A549 (cell line): Measurements from ENCODE around the gene SF3B5. TPM values are rescaled to one million over a fixed set of nuclear protein-coding genes. Genes with fewer than 3 reads are reported as not detected.
"Not testable (repeated sequence)": the region's sequence is repeated elsewhere in the genome, so short reads cannot be mapped to it uniquely, and the experiment has no call there.

Source experiments
- ATAC-seq, 2 experiments: fragments of 200-7000 bp in 1 of 2; fragments of >200 bp in 1 of 2; cut with Nextera tagmentation in 1 of 2; cut with Tn5 transposase in 1 of 2; 3 replicates each; pipeline versions ENCODE4 v1.8.0 to v1.9.1; 2018 to 2020; ENCODE audit warnings: mild to moderate bottlenecking in 1 of 2, moderate library complexity in 1 of 2
- CTCF ChIA-PET: fragments of 300-600 bp; sonication (Branson Sonifier 250); formaldehyde crosslinking; extraction: SDS; loops from one replicate; lab custom pipeline; 2021; ENCODE audit warnings: antibody characterized with exemption, inconsistent platforms; lab: Yijun Ruan, JAX
- POLR2A ChIA-PET: fragments of 350-600 bp; formaldehyde crosslinking; extraction: SDS; loops from one replicate; lab custom pipeline; 2021; ENCODE audit warnings: antibody characterized with exemption, inconsistent platforms; lab: Yijun Ruan, JAX
- DNase-seq, 2 experiments: peaks; one replicate each; pipeline versions ENCODE4 v3.0.0 to v3.0.0-alpha.2; 2011 to 2016; ENCODE audit warnings: low read depth in 1 of 2, low spot score in 1 of 2
- FAIRE-seq: peaks from 2 replicates; lab custom pipeline; 2011; peaks lifted over from hg19 to GRCh38; lab: Jason Lieb, UNC
- H3K27ac ChIP-seq, 2 experiments: fragments of >200 bp; sonication (Bioruptor Twin); formaldehyde crosslinking; 3 replicates each; pipeline ENCODE4 v1.5.1; 2016 to 2017
- H3K4me1 ChIP-seq: fragments of >200 bp; sonication (Bioruptor Twin); formaldehyde crosslinking; 3 replicates; pipeline ENCODE4 v1.6.1; 2016
- H3K4me2 ChIP-seq: fragments of >200 bp; sonication (Bioruptor Twin); formaldehyde crosslinking; 3 replicates; pipeline ENCODE4 v1.6.1; 2016
- H3K4me3 ChIP-seq: fragments of >200 bp; sonication (Bioruptor Twin); formaldehyde crosslinking; 3 replicates; pipeline ENCODE4 v1.5.1; 2016
- H3K9me3 ChIP-seq: fragments of >200 bp; sonication (Bioruptor Twin); formaldehyde crosslinking; 3 replicates; pipeline ENCODE4 v1.6.1; 2016
- BHLHE40 ChIP-seq: IDR thresholded peaks from 2 replicates; pipeline ENCODE4 v1.6.1; 2012; ENCODE audit warnings: low read depth, low read length, inconsistent platforms
- EP300 ChIP-seq, 2 experiments: fragments of >200 bp; sonication (Bioruptor Twin); formaldehyde crosslinking; IDR thresholded peaks; 2 replicates in 1 of 2; 3 replicates in 1 of 2; pipeline ENCODE4 v1.6.1; 2016 to 2017
- FOSL2 ChIP-seq, 2 experiments: fragments of 450-650 bp in 1 of 2; fragments of >200 bp in 1 of 2; sonication (Bioruptor Twin) in 1 of 2; formaldehyde crosslinking; IDR thresholded peaks; 2 replicates each; pipeline versions ENCODE4 v1.5.0 to v1.6.1; 2016 to 2020; ENCODE audit warnings: mild to moderate bottlenecking in 1 of 2, moderate library complexity in 1 of 2
- FOXS1 ChIP-seq: fragments of 250-450 bp; sonication (Bioruptor Pico); IDR thresholded peaks from 2 replicates; pipeline ENCODE4 v1.5.0; 2020; ENCODE audit warnings: mild to moderate bottlenecking, moderate library complexity
- JUN ChIP-seq, 2 experiments: fragments of >200 bp; sonication (Bioruptor Twin); formaldehyde crosslinking; IDR thresholded peaks; 2 replicates in 1 of 2; 3 replicates in 1 of 2; pipeline ENCODE4 v1.6.1; 2016 to 2017
- JUNB ChIP-seq: fragments of >200 bp; sonication (Bioruptor Twin); formaldehyde crosslinking; IDR thresholded peaks from 2 replicates; pipeline ENCODE4 v1.6.1; 2016
- NPAS2 ChIP-seq: fragments of 250-450 bp; sonication (Bioruptor Pico); IDR thresholded peaks from 2 replicates; pipeline ENCODE4 v1.8.0; 2022; ENCODE audit warnings: mild to moderate bottlenecking, moderate library complexity, borderline replicate concordance
- POLR2AphosphoS2 ChIP-seq: conservative IDR thresholded peaks from 2 replicates; pipeline ENCODE4 v1.6.1; 2012; ENCODE audit warnings: low read length, improper control_type of control experiment, inconsistent platforms
- RARB ChIP-seq: fragments of 250-450 bp; sonication (Bioruptor Pico); IDR thresholded peaks from 2 replicates; pipeline ENCODE4 v1.8.0; 2021; ENCODE audit warnings: mild to moderate bottlenecking, moderate library complexity
- RFX5 ChIP-seq: fragments of 450-650 bp; IDR thresholded peaks from 2 replicates; pipeline ENCODE4 v1.7.1; 2014; ENCODE audit warnings: antibody characterized with exemption, mild to moderate bottlenecking, moderate library complexity
- SMC3 ChIP-seq: fragments of >200 bp; sonication (Bioruptor Twin); formaldehyde crosslinking; IDR thresholded peaks from 3 replicates; pipeline ENCODE4 v1.6.1; 2018; ENCODE audit warnings: inconsistent platforms
- WGBS: methylation state at CpG from one replicate; pipeline ENCODE4 v1.1.6; 2017; ENCODE audit errors: missing lambda C conversion rate; 5-methylcytosine and 5-hydroxymethylcytosine counted together
- polyA plus RNA-seq, 4 experiments: library from polyadenylated mRNA; depleted of rRNA in 3 of 4; stranded (reverse); fragments of >200 nt; fragmentation: RNase III in 1 of 4; extraction: RNeasy Plus Mini Kit Qiagen cat#74134 plus additional on column Dnase treatment in 1 of 4; gene quantifications; 2 replicates in 3 of 4; 3 replicates in 1 of 4; pipeline ENCODE4 v1.2.3, GENCODE V29; 2011 to 2017
- TF ChIP-seq, protein P1 (sequence below): fragments of 250-450 bp; sonication (Bioruptor Pico); IDR thresholded peaks from 2 replicates; pipeline ENCODE4 v1.5.0; 2020; ENCODE audit warnings: low read depth, mild to moderate bottlenecking, moderate library complexity
- TF ChIP-seq, protein P2 (sequence below): fragments of >200 bp; sonication (Bioruptor Twin); formaldehyde crosslinking; IDR thresholded peaks from 3 replicates; pipeline ENCODE4 v1.6.1; 2016
- TF ChIP-seq, protein P3 (sequence below): IDR thresholded peaks from 2 replicates; pipeline ENCODE4 v1.6.1; 2012; ENCODE audit warnings: low read depth, borderline replicate concordance
- TF ChIP-seq, protein P4 (sequence below): fragments of >200 bp; sonication (Bioruptor Twin); formaldehyde crosslinking; IDR thresholded peaks from 3 replicates; pipeline ENCODE4 v1.5.1; 2016
- TF ChIP-seq, protein P5 (sequence below): fragments of 200-600 bp; sonication (generic); IDR thresholded peaks from 2 replicates; pipeline ENCODE4 v1.6.1; 2016; ENCODE audit warnings: antibody characterized with exemption, mild to moderate bottlenecking, moderate library complexity

Gene SF3B5
- polyA plus RNA-seq, 2 of the 4 experiments (the other 2 are of a cell fraction) = 159 to 164 TPM

DNA sequence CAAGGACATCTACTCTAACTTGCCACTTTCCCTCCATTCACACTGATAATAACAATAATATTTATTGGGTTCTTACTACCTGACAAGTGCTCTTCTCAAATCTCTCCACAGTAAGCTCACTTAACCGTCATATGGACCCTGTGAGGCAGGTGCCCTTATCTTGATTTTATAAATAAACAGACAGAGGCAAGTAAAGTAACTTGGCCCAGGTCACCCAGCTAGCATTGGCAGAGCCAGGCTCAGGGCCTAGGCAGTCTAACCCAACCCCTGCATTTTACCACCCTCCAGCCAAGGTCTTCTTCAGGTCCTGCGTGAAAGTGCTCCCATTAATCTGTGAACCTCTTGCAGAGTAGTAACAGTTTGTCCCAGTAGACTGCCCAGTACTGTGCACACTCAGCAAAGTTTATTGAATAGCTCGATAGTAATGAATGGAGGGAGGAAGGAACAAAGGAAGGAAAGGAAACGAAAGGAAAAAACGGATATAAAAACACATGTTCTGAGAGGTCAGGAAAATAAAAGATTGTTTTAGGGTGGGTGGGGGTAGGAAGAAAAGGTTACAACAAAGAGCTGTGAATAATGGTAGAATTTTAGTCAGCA is 38.0 kb upstream of the SF3B5 start (continued):
- TF ChIP-seq, protein P1, sequence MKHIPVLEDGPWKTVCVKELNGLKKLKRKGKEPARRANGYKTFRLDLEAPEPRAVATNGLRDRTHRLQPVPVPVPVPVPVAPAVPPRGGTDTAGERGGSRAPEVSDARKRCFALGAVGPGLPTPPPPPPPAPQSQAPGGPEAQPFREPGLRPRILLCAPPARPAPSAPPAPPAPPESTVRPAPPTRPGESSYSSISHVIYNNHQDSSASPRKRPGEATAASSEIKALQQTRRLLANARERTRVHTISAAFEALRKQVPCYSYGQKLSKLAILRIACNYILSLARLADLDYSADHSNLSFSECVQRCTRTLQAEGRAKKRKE (CRISPR knock-in tag) = no peak
- TF ChIP-seq, protein P2, sequence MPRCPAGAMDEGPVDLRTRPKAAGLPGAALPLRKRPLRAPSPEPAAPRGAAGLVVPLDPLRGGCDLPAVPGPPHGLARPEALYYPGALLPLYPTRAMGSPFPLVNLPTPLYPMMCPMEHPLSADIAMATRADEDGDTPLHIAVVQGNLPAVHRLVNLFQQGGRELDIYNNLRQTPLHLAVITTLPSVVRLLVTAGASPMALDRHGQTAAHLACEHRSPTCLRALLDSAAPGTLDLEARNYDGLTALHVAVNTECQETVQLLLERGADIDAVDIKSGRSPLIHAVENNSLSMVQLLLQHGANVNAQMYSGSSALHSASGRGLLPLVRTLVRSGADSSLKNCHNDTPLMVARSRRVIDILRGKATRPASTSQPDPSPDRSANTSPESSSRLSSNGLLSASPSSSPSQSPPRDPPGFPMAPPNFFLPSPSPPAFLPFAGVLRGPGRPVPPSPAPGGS = no peak
- no peak for TF ChIP-seq JUNB
- no peak for TF ChIP-seq RFX5
- TF ChIP-seq, protein P3, sequence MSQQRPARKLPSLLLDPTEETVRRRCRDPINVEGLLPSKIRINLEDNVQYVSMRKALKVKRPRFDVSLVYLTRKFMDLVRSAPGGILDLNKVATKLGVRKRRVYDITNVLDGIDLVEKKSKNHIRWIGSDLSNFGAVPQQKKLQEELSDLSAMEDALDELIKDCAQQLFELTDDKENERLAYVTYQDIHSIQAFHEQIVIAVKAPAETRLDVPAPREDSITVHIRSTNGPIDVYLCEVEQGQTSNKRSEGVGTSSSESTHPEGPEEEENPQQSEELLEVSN = no peak
- TF ChIP-seq RARB = no peak

DNA sequence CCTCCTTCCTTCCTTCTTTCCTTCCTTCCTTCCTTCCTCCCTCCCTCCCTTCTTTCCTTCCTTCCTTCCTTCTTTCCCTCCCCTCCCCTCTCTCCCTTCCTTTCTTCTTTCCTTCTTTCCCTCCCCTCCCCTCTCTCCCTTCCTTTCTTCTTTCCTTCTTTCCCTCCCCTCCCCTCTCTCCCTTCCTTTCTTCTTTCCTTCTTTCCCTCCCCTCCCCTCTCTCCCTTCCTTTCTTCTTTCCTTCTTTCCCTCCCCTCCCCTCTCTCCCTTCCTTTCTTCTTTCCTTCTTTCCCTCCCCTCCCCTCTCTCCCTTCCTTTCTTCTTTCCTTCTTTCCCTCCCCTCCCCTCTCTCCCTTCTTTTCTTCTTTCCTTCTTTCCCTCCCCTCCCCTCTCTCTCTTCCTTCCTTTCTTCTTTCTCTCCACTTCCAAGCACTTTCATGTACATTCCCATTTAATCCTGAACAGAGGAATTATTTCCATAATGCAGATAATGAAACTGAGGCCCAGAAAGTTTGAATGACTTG is 36.9 kb upstream of the SF3B5 start:
- H3K4me1 ChIP-seq, H3K4me3 ChIP-seq, H3K27ac ChIP-seq, FAIRE-seq, H3K9me3 ChIP-seq, POLR2A ChIA-PET, CTCF ChIA-PET, ATAC-seq, H3K4me2 ChIP-seq, DNase-seq: not testable (repeated sequence)

DNA sequence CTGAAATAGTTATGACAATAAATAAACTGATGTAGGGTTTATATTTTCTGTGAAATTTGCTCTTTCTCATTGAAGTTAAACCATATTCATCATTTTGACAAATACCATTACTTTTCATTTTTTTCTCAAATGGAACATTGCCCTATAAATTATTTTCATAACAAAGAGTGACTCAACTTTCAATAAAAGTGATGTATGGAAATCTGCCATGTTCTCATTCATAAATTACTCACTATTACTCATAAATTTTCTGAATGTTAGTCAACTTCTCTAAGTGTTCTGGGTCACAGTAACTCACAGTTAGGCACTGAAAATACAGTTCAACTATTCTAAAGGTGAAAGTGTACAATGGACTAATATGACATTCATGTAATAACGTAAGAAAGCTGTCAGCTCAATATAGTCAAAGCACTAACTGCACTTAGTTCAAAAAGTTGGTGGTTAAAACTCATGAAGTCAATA is 35.9 kb upstream of the SF3B5 start:
- H3K4me2 ChIP-seq = 0 out of 3 replicates have a peak overlapping the region, but pooled peaks have one; percentile 15
- WGBS = 9% methylated on average over 1 of the region's 1 CpG
- FAIRE-seq (peak; percentile 76), ATAC-seq (peak in 1 of 2 experiments; percentile 36; a peak in 1 of 6 replicates), DNase-seq (peak; percentile 5 to 13)
- H3K9me3 ChIP-seq = no peaks in the 10 kb centered on the region
- no peak overlapping the region for H3K4me3 ChIP-seq
- no peak for TF ChIP-seq NPAS2
- no peak for TF ChIP-seq FOXS1 (CRISPR knock-in tag)
- no peak for TF ChIP-seq JUN (IDR thresholded peaks at IDR 0.05)
- no peak for TF ChIP-seq BHLHE40
- TF ChIP-seq POLR2AphosphoS2 = no peak
- TF ChIP-seq JUNB = peak; percentile 72
- TF ChIP-seq FOSL2 (IDR thresholded peaks at IDR 0.05) = peak; percentile 63; the same call in 1 of the 2 replicates
- peak; percentile 65 for TF ChIP-seq FOSL2 (CRISPR knock-in tag; IDR thresholded peaks at IDR 0.05)
- TF ChIP-seq, protein P4, sequence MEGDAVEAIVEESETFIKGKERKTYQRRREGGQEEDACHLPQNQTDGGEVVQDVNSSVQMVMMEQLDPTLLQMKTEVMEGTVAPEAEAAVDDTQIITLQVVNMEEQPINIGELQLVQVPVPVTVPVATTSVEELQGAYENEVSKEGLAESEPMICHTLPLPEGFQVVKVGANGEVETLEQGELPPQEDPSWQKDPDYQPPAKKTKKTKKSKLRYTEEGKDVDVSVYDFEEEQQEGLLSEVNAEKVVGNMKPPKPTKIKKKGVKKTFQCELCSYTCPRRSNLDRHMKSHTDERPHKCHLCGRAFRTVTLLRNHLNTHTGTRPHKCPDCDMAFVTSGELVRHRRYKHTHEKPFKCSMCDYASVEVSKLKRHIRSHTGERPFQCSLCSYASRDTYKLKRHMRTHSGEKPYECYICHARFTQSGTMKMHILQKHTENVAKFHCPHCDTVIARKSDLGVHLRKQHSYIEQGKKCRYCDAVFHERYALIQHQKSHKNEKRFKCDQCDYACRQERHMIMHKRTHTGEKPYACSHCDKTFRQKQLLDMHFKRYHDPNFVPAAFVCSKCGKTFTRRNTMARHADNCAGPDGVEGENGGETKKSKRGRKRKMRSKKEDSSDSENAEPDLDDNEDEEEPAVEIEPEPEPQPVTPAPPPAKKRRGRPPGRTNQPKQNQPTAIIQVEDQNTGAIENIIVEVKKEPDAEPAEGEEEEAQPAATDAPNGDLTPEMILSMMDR = no peak
- H3K27ac ChIP-seq = no peak overlapping the region
- POLR2A ChIA-PET = no interaction called here
- peaks cover 5% of the 10 kb centered on the region; the same call in 2 of the 3 replicates for H3K4me1 ChIP-seq
- CTCF ChIA-PET = no interaction called here

DNA sequence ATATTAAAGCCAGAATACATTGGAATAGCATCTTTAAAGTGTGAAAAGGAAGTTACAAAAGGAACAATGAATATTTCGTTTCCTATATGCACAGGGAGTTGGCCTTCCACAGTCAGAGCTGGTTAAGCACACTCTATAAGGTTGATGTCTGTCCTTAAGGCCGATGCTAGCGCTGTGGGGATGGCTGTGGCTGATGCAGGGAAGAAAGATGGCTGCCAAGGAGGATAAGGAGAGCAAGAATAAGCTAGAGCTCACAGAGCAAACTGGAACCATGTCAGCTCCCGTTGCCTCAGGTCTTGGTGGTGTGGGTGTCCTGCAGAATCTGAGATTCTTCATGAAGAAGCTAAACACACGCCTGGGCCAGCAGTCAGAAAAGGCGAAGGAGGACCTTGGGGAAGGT is 34.1 kb upstream of the SF3B5 start:
- 88% methylated on average over 6 of the region's 6 CpGs for WGBS
- TF ChIP-seq, protein P2 = no peak
- TF ChIP-seq SMC3 = no peak
- TF ChIP-seq, protein P5, sequence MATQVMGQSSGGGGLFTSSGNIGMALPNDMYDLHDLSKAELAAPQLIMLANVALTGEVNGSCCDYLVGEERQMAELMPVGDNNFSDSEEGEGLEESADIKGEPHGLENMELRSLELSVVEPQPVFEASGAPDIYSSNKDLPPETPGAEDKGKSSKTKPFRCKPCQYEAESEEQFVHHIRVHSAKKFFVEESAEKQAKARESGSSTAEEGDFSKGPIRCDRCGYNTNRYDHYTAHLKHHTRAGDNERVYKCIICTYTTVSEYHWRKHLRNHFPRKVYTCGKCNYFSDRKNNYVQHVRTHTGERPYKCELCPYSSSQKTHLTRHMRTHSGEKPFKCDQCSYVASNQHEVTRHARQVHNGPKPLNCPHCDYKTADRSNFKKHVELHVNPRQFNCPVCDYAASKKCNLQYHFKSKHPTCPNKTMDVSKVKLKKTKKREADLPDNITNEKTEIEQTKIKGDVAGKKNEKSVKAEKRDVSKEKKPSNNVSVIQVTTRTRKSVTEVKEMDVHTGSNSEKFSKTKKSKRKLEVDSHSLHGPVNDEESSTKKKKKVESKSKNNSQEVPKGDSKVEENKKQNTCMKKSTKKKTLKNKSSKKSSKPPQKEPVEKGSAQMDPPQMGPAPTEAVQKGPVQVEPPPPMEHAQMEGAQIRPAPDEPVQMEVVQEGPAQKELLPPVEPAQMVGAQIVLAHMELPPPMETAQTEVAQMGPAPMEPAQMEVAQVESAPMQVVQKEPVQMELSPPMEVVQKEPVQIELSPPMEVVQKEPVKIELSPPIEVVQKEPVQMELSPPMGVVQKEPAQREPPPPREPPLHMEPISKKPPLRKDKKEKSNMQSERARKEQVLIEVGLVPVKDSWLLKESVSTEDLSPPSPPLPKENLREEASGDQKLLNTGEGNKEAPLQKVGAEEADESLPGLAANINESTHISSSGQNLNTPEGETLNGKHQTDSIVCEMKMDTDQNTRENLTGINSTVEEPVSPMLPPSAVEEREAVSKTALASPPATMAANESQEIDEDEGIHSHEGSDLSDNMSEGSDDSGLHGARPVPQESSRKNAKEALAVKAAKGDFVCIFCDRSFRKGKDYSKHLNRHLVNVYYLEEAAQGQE = no peak
- no peak for TF ChIP-seq EP300 (IDR thresholded peaks at IDR 0.05)
- no peak for TF ChIP-seq FOSL2 (IDR thresholded peaks at IDR 0.05)
- no peak for TF ChIP-seq FOSL2 (CRISPR knock-in tag; IDR thresholded peaks at IDR 0.05)
- TF ChIP-seq, protein P3 = no peak
- FAIRE-seq = no peak
- Histone ChIP-seq H3K4me1 (peaks cover 5% of the 10 kb centered on the region; the same call in 2 of the 3 replicates), H3K4me3 (no peak overlapping the region), H3K27ac (no peak overlapping the region), H3K9me3 (no peaks in the 10 kb centered on the region), H3K4me2 (no peak overlapping the region)
- CTCF ChIA-PET = interaction anchor here (1.2 kb wide), 1 partner anchor 34 kb away, joined by 3 read pairs; the partner anchor contains the start of gene SF3B5
- POLR2A ChIA-PET = no interaction called here
- no peak for ATAC-seq
- no peak for DNase-seq
